ENCODE measurements around the gene SENP2. TPM values are rescaled to one million over a fixed set of nuclear protein-coding genes. Genes with fewer than 3 reads are reported as not detected.

Gene SENP2
- total RNA-seq, 3 donors from 2014 or later (not counting 1 experiment from before 2014, with no cell fraction given) = 57.8 to 59.8 (median 58.7) TPM

GRCh38 chr3:185540695-185541094 lies 45.4 kb upstream of the SENP2 start:
- DNase-seq (no peak), ATAC-seq (no peak)
- Histone ChIP-seq H3K36me3 (ENCODE audit: control insufficient read depth, insufficient read depth, low read length) (no peaks in the 10 kb centered on the region), H3K9me3 (ENCODE audit: control insufficient read depth, insufficient read depth, low read length) (no peaks in the 10 kb centered on the region), H3K4me3 (ENCODE audit: low read length) (no peak overlapping the region), H3K27ac (ENCODE audit: low read length) (no peak overlapping the region), H3K4me1 (ENCODE audit: control insufficient read depth, insufficient read depth, low read length) (no peaks in the 10 kb centered on the region), H3K27me3 (ENCODE audit: control insufficient read depth, insufficient read depth, low read length) (no peaks in the 10 kb centered on the region)
- intact Hi-C loops (cut with micrococcal nuclease) = no loop called here
- no peaks in the 10 kb centered on the region for H3K36me3 Mint-ChIP-seq
- TF ChIP-seq, protein P1, sequence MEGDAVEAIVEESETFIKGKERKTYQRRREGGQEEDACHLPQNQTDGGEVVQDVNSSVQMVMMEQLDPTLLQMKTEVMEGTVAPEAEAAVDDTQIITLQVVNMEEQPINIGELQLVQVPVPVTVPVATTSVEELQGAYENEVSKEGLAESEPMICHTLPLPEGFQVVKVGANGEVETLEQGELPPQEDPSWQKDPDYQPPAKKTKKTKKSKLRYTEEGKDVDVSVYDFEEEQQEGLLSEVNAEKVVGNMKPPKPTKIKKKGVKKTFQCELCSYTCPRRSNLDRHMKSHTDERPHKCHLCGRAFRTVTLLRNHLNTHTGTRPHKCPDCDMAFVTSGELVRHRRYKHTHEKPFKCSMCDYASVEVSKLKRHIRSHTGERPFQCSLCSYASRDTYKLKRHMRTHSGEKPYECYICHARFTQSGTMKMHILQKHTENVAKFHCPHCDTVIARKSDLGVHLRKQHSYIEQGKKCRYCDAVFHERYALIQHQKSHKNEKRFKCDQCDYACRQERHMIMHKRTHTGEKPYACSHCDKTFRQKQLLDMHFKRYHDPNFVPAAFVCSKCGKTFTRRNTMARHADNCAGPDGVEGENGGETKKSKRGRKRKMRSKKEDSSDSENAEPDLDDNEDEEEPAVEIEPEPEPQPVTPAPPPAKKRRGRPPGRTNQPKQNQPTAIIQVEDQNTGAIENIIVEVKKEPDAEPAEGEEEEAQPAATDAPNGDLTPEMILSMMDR (IDR thresholded peaks at IDR 0.05) = no peak
- no peak overlapping the region for H3K27ac Mint-ChIP-seq
- H3K27me3 Mint-ChIP-seq (ENCODE audit: low read depth in 2 of 2) = peaks cover 0 to 2% of the 10 kb centered on the region in 2 donors
- H3K4me1 Mint-ChIP-seq = peaks cover 0 to 6% of the 10 kb centered on the region in 2 donors
- no peak overlapping the region for H3K4me3 Mint-ChIP-seq
- WGBS (ENCODE audit: insufficient coverage) = 97% methylated on average over 5 of the region's 7 CpGs
- no peaks in the 10 kb centered on the region for H3K9me3 Mint-ChIP-seq

DNA sequence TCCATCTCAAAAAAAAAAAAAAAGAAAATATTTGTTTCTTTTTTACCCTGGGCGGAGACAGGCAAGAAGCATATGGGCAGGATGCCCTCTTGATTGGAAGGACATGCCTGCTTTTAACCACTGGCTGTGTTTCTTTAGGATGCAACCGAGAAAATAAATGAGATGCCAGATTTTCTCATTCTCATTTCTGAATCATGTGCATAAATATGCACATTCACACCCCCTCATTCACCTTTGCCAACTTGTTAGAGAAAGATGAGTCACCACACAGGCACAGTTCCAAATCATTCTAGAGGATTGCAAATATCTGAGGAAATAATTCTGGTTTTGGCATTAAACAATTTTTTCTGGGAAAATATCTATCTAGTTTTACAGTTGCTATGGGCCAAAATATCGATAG lies 37.0 kb upstream of the SENP2 start:
- no peaks in the 10 kb centered on the region for H3K36me3 Mint-ChIP-seq
- intact Hi-C loops (cut with micrococcal nuclease) = no loop called here

GRCh38 chr3:185549651-185550111 lies 36.4 kb upstream of the SENP2 start:
- DNase-seq = no peak
- 97% methylated on average over 3 of the region's 3 CpGs for WGBS (ENCODE audit: insufficient coverage)
- TF ChIP-seq, protein P1 (IDR thresholded peaks at IDR 0.05) = no peak
- H3K27ac Mint-ChIP-seq = no peak overlapping the region
- H3K4me1 Mint-ChIP-seq = peaks cover 7 to 8% of the 10 kb centered on the region in 2 donors
- intact Hi-C loops (cut with micrococcal nuclease) = loop anchor here (10.0 kb wide), 1 partner anchor 185 kb away; the partner anchor contains the start of gene MAP3K13
- H3K36me3 ChIP-seq (ENCODE audit: control insufficient read depth, insufficient read depth, low read length) = no peaks in the 10 kb centered on the region
- H3K9me3 ChIP-seq (ENCODE audit: control insufficient read depth, insufficient read depth, low read length) = no peaks in the 10 kb centered on the region
- no peaks in the 10 kb centered on the region for H3K27me3 Mint-ChIP-seq (ENCODE audit: low read depth in 2 of 2)
- H3K27ac ChIP-seq (ENCODE audit: low read length) = no peak overlapping the region
- ATAC-seq = no peak
- no peaks in the 10 kb centered on the region for H3K27me3 ChIP-seq (ENCODE audit: control insufficient read depth, insufficient read depth, low read length)
- no peak overlapping the region for H3K4me3 ChIP-seq (ENCODE audit: low read length)
- no peaks in the 10 kb centered on the region for H3K9me3 Mint-ChIP-seq
- H3K36me3 Mint-ChIP-seq = no peaks in the 10 kb centered on the region
- H3K4me1 ChIP-seq (ENCODE audit: control insufficient read depth, insufficient read depth, low read length) = no peaks in the 10 kb centered on the region
- H3K4me3 Mint-ChIP-seq = no peak overlapping the region

More for the DNA sequence above, 37.0 kb upstream of the SENP2 start:
- Mint-ChIP-seq H3K27ac (no peak overlapping the region), H3K4me1 (peaks cover 7 to 8% of the 10 kb centered on the region in 2 donors), H3K27me3 (ENCODE audit: low read depth in 2 of 2) (no peaks in the 10 kb centered on the region), H3K4me3 (no peak overlapping the region), H3K9me3 (no peaks in the 10 kb centered on the region)
- no peak overlapping the region for H3K27ac ChIP-seq (ENCODE audit: low read length)
- 93% methylated on average over 2 of the region's 3 CpGs for WGBS (ENCODE audit: insufficient coverage)
- DNase-seq = no peak
- no peaks in the 10 kb centered on the region for H3K9me3 ChIP-seq (ENCODE audit: control insufficient read depth, insufficient read depth, low read length)
- H3K4me1 ChIP-seq (ENCODE audit: control insufficient read depth, insufficient read depth, low read length) = no peaks in the 10 kb centered on the region
- TF ChIP-seq, protein P1 (IDR thresholded peaks at IDR 0.05) = no peak
- no peak for ATAC-seq
- H3K27me3 ChIP-seq (ENCODE audit: control insufficient read depth, insufficient read depth, low read length) = no peaks in the 10 kb centered on the region
- no peaks in the 10 kb centered on the region for H3K36me3 ChIP-seq (ENCODE audit: control insufficient read depth, insufficient read depth, low read length)
- no peak overlapping the region for H3K4me3 ChIP-seq (ENCODE audit: low read length)

GRCh38 chr3:185552358-185552877 lies 33.7 kb upstream of the SENP2 start, which contains the start of gene LIPH:
TSS of gene LIPH (minus strand) at chr3:185552588. CDS start at chr3:185552471, 117 bp downstream.
- Histone ChIP-seq H3K27ac (ENCODE audit: low read length) (no peak within 1 kb of the TSS), H3K27me3 (ENCODE audit: control insufficient read depth, insufficient read depth, low read length) (no peaks in the 10 kb centered on the region), H3K9me3 (ENCODE audit: control insufficient read depth, insufficient read depth, low read length) (no peaks in the 10 kb centered on the region), H3K4me3 (ENCODE audit: low read length) (no peak within 1 kb of the TSS), H3K4me1 (ENCODE audit: control insufficient read depth, insufficient read depth, low read length) (no peaks in the 10 kb centered on the region), H3K36me3 (ENCODE audit: control insufficient read depth, insufficient read depth, low read length) (no peaks in the 10 kb centered on the region)
- ATAC-seq (peak in 1 of 3 donors; percentile 31), DNase-seq (no peak)
- intact Hi-C loops (cut with micrococcal nuclease) = loop anchor here (10.0 kb wide), 1 partner anchor 188 kb away; the partner anchor contains the start of gene MAP3K13
- H3K27me3 Mint-ChIP-seq (ENCODE audit: low read depth in 2 of 2) = no peaks in the 10 kb centered on the region
- no peaks in the 10 kb centered on the region for H3K9me3 Mint-ChIP-seq
- H3K4me1 Mint-ChIP-seq = peaks cover 7 to 8% of the 10 kb centered on the region in 2 donors
- no peaks in the 10 kb centered on the region for H3K36me3 Mint-ChIP-seq
- H3K4me3 Mint-ChIP-seq = no peak within 1 kb of the TSS
- TF ChIP-seq, protein P1 (IDR thresholded peaks at IDR 0.05) = no peak
- WGBS (ENCODE audit: insufficient coverage) = 35% methylated on average over 6 of the region's 6 CpGs
- peak within 1 kb of the TSS in 1 of 2 donors; percentile 31 for H3K27ac Mint-ChIP-seq

All from natural killer cell (primary cell).